NOMO-1 (cell line): Measurements from ENCODE around the gene PRSS16.
"Not testable (repeated sequence)": the region's sequence is repeated elsewhere in the genome, so short reads cannot be mapped to it uniquely, and the experiment has no call there.

ENCODE experiments used
- DNase-seq, 2 experiments: peaks; one replicate each; lab custom pipeline; 2025; ENCODE audit not compliant: unreplicated experiment in 2 of 2; lab: John Stamatoyannopoulos, UW

Gene PRSS16, protein sequence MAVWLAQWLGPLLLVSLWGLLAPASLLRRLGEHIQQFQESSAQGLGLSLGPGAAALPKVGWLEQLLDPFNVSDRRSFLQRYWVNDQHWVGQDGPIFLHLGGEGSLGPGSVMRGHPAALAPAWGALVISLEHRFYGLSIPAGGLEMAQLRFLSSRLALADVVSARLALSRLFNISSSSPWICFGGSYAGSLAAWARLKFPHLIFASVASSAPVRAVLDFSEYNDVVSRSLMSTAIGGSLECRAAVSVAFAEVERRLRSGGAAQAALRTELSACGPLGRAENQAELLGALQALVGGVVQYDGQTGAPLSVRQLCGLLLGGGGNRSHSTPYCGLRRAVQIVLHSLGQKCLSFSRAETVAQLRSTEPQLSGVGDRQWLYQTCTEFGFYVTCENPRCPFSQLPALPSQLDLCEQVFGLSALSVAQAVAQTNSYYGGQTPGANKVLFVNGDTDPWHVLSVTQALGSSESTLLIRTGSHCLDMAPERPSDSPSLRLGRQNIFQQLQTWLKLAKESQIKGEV

DNA sequence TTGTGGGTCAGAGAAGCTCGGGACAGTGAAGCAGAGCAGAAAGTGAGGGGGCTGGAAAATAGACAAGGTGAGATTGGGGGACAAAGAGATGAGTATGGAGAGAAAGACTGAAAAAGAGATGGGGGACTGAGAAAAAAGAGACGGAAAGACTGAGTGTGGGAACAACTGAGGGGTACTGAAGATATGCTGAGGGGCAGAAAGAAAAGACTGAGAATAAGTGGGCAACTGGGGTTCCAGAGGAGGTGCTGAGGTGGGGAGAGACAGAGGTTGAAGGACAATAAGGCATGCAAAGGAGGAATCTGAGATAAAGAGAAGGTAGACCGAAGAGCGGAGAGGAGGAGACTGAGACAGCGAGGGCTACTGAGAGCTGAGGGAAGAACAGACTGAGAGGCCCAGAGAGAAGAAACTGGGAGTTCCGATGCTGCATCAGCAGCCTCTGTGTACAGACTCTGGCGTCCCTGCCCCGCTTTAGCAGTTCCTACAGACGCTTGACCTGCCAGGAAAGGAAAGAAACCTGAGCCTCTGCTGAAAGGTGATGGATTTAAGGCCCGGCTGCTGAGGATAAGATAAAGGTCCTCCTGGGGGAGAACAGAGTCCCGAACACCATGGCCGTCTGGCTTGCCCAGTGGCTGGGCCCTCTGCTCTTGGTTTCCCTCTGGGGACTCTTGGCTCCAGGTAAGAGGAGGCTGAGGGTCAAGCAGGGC lies at the start of gene PRSS16:
Gene PRSS16 (plus strand): TSS at position 569 of the 704 bp plus-strand sequence. CDS start 37 bp downstream, at position 606.
- no peak for DNase-seq

DNA sequence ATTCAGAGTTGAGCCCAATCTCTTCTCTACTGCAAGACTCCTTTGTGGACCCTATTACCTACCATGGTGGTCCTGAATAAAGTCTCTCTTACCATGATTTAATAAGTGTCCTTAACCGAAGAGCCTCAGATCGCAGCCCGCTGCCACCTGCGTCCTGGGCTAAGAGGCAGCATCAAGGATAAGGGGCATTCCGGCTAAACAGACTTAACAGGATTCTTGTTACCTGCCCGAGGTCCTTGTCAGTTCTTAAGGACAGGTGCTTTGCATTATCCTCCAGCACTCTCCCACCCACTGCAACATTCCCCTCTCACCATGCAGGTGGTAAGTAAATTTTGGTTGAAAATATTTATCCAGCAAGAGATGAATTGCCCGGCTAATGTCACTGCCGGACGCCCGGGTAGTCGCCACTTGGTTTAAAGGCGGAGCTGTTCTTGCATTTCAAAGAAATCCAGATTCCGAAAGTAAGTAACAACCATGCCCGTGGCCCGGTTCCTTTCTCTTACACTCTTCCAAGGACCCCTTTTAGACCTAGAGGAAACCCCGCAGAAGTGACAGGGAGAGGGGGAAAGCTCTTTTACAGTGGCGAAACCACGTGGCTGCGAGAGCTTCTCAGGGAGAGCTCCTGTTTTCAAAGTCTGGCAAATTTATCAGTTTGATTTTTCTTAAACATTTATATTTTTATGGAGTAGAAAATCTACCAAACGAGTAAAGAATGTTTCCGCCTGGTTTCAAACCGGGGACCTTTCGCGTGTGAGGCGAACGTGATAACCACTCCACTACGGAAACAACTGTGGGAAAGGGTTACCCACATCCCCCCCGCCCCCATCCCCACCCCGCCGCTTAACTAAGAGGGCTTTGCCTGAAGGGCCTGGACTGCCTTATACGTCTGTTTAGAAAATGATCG lies 41.9 kb upstream of the PRSS16 start:
- no peak for DNase-seq

- no peak for DNase-seq
These were observed 40.7 kb upstream of the PRSS16 start for GRCh38 chr6:27206806-27207205.

GRCh38 chr6:27208042-27208441 lies 39.5 kb upstream of the PRSS16 start:
- no peak for DNase-seq

DNA sequence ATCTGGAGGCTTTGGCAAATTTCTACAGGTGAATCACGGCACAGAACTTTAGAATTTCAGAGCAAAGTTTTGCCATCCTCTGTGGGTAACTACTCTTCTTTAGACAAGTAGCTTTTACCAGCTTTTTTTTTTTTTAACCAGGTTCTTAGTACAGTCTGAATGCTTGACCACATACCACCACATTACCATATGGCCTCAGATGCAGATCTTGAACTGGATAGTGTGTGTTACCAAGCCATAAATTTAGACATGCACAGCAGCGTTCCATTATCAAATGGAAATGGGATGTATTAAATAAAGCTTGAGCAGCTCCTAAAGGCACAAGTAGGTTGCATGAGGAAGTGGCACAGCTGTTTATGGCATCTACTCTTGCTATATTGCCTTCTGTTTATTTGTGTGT lies 38.3 kb upstream of the PRSS16 start:
- DNase-seq, result no peak

DNA sequence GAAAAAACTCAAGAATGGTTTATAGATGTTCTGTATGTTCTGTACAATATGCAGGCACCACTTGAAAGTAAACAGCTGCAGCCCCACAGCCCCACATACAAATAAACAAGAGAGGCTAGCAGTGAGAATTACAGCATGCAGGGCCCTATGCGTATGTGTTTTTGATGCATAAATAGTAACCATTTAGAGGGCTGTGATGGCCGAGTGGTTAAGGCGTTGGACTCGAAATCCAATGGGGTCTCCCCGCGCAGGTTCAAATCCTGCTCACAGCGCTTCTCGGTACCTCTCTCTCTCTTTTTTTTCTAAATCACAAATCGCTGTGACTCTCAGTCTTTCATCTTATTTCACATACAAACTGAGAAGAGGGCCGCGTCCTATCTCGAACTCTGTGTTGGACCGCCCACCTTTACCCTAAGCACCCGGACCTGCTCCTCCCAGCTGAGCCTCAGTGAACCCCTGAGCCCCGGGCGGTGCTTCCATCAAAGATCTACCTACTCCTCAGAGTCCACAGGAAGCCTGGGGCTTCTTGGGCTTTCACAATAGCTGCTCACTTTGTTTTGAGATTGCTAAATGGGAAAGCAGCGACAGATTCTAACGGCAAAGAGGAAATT lies 37.7 kb upstream of the PRSS16 start:
- no peak for DNase-seq

GRCh38 chr6:27213091-27213517 lies 34.4 kb upstream of the PRSS16 start:
- not testable (repeated sequence) for DNase-seq

DNA sequence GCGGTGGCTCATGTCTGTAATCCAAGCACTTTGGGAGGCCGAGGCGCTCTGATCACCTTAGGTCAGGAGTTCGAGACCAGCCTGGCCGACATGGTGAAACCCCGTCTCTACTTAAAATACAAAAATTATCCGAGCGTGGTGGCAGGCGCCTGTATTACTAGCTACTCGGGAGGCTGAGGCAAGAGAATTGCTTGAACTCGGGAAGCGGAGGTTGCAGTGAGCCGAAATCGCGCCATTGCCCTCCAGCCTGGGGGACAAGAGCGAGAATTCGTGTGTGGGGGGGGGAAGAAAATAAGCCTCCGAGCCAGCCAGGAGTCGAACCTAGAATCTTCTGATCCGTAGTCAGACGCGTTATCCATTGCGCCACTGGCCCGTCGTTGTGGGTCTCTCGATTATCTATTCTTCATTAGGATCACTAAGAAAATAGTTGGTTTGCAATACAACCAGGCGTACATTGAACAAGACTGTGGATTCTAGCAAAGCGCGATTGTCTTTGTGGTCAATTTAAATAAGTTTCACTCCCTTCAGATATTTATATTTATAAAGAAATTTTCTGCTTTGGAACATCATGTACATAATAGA lies 33.9 kb upstream of the PRSS16 start:
- no peak for DNase-seq

DNA sequence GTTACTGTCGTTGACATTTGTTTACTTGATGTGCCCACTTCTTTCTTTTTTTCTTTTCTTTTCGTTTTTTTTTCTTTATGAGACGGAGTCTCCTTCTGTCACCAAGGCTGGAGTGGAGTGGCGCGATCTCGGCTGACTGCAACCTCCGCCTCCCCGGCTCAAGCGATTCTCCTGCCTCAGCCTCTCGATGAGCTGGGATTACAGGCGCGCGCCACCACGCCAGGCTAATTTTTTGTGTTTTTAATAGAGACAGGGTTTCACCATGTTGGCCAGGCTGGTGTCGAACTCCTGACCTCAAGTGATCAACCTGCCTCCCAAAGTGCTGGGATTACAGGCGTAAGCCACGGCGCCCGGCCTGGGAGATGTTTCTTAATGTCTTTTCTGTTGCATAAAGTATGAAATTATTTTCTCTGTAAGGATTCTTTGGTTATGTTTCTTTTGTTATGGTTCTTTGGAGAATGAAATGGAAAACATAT lies 33.3 kb upstream of the PRSS16 start:
- no peak for DNase-seq

- no peak for DNase-seq
These were observed 30.6 kb upstream of the PRSS16 start for GRCh38 chr6:27216874-27217273.

DNA sequence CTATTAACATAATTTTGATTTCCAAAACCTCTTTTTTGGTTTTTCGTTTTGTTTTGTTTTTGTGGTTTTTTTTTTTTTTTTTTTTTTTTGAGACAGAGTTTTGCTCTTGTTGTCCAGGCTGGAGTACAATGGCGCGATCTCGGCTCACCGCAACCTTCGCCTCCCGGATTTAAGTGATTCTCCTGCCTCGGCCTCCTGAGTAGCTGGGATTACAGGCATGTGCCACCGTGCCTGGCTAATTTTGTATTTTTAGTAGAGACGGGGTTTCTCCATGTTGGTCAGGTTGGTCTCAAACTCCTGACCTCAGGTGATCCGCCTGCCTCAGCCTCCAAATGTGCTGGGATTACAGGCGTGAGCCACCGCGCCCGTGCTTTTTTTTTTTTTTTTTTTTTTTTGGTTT lies 24.5 kb upstream of the PRSS16 start:
- DNase-seq, result not testable (repeated sequence)

DNA sequence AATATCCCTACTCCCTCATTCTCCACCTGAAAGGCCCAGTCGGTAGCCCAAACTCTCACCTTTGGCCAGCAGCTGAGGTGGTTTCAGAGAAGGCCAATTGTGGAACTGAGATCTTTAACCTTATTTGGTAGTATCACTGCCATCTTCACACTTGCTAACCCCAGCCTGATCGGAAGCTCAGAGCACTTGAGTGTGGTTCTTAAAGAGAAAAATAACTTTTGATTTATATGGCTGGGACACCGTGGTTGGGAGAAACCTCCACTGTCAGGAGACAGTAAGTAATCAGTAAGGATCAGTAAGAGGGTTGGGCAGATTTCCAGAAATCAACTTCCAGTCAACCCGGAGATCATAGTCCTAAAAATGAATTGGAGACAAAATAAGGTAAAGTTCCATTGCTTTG lies 22.8 kb upstream of the PRSS16 start:
- DNase-seq, result no peak

GRCh38 chr6:27228963-27229477 lies 18.5 kb upstream of the PRSS16 start:
- DNase-seq, result no peak

DNA sequence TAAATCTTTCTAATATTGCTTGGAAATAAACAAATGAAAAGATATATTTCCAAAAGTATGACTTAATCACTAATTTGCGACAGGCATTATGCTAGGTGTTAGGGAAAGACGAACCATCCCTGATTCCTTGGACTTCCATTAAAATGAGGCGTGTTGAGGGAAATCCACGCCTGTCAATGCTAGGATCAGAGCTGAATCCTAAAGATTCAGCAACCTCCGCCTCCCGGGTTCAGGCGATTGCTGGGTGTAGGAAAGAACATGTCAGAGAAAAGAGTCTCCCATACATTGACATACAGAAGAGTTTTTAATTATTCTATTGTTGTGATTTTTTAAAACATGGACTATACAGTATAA lies 16.8 kb upstream of the PRSS16 start:
- DNase-seq, result no peak

DNA sequence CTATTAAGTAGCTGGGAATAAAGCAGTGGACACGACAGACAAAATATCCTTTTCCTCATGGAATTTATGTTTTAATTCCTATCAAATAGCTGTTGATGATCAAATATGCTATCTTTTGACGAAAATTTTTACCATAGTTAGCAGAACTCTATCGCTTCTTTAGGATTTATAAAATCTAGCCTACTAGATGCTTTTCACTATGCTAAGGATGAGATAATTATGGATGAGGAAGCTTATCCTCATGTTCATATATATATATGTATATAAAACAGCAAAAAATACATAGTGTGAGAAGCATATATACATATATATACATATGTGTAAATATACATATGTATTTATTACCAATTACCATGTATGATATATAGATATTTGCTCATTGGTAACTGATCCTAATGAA lies 12.9 kb upstream of the PRSS16 start:
- DNase-seq, result no peak

GRCh38 chr6:27237089-27237803 lies 10.3 kb upstream of the PRSS16 start:
- no peak for DNase-seq

GRCh38 chr6:27238010-27238983 lies 9.2 kb upstream of the PRSS16 start:
- no peak for DNase-seq

GRCh38 chr6:27239258-27239657 lies 8.2 kb upstream of the PRSS16 start:
- DNase-seq, result no peak
